ENCODE results near the gene CUBN. TPM values are rescaled to one million over a fixed set of nuclear protein-coding genes. Genes with fewer than 3 reads are reported as not detected.

CUBN gene
- total RNA-seq, 1 experiment from 2014 or later, result 4.6 TPM

DNA sequence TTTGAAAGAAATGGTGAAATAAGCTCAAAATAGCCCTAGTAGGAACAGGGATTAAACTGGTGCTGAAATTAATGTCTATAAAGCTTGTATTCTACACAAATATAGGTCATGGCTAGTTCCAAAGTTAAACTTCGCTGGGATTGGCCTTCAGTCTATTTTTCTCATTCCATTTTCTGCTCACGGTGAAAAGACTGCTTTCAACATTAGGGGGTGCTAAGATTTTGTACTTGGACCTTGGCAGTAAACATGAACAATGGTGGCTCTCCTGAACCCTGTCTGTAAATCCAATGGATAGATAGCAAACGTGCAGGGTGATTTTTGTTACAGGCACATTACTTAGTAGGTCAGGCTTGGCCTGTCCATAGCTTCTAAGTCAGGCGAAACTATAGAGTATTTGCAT, 276.4 kb downstream of the CUBN start:
- CTCF ChIA-PET, result interaction anchor here (0.9 kb wide), 1 partner anchor 559 kb away, joined by 3 read pairs; no protein-coding TSS in a partner anchor
- no peaks in the 10 kb centered on the region for H3K4me1 ChIP-seq
- POLR2A ChIA-PET, result no interaction called here
- peak in 1 of 2 experiments; percentile 12 for DNase-seq
- intact Hi-C loops (cut with micrococcal nuclease; ENCODE audit: unreplicated experiment), result loop anchor here (5.0 kb wide), 1 partner anchor 329 kb away; no protein-coding TSS in a partner anchor
- no peak overlapping the region for H3K27ac Mint-ChIP-seq (ENCODE audit: unreplicated experiment)
- no TSS peak for BruUV-seq (replicated peaks)
- no peaks in the 10 kb centered on the region for H3K9me3 ChIP-seq
- TF ChIP-seq, protein P1, sequence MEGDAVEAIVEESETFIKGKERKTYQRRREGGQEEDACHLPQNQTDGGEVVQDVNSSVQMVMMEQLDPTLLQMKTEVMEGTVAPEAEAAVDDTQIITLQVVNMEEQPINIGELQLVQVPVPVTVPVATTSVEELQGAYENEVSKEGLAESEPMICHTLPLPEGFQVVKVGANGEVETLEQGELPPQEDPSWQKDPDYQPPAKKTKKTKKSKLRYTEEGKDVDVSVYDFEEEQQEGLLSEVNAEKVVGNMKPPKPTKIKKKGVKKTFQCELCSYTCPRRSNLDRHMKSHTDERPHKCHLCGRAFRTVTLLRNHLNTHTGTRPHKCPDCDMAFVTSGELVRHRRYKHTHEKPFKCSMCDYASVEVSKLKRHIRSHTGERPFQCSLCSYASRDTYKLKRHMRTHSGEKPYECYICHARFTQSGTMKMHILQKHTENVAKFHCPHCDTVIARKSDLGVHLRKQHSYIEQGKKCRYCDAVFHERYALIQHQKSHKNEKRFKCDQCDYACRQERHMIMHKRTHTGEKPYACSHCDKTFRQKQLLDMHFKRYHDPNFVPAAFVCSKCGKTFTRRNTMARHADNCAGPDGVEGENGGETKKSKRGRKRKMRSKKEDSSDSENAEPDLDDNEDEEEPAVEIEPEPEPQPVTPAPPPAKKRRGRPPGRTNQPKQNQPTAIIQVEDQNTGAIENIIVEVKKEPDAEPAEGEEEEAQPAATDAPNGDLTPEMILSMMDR (IDR thresholded peaks at IDR 0.05; ENCODE audit: insufficient read depth in 1 of 2, low read depth in 1 of 2, low read length in 1 of 2, severe bottlenecking in 1 of 2, unreplicated experiment in 1 of 2), result peak in 1 of 2 experiments; percentile 16
- no peaks in the 10 kb centered on the region for H3K36me3 ChIP-seq (ENCODE audit: control insufficient read depth, insufficient read depth, low read length)
- no peaks in the 10 kb centered on the region for H3K36me3 Mint-ChIP-seq (ENCODE audit: insufficient read depth, unreplicated experiment)
- H3K4me3 Mint-ChIP-seq (ENCODE audit: unreplicated experiment), result no peak overlapping the region
- H3K27me3 ChIP-seq (replicated peaks; ENCODE audit: control insufficient read depth, insufficient read depth, low read length), result no peaks in the 10 kb centered on the region
- no peaks in the 10 kb centered on the region for H3K9me3 Mint-ChIP-seq (ENCODE audit: unreplicated experiment)
- H3K27me3 Mint-ChIP-seq (ENCODE audit: insufficient read depth, unreplicated experiment), result peaks cover 19% of the 10 kb centered on the region
- no peak overlapping the region for H3K4me3 ChIP-seq (ENCODE audit: low read depth, low read length)
- peaks cover 6% of the 10 kb centered on the region for H3K4me1 Mint-ChIP-seq (ENCODE audit: low read depth, unreplicated experiment)

DNA sequence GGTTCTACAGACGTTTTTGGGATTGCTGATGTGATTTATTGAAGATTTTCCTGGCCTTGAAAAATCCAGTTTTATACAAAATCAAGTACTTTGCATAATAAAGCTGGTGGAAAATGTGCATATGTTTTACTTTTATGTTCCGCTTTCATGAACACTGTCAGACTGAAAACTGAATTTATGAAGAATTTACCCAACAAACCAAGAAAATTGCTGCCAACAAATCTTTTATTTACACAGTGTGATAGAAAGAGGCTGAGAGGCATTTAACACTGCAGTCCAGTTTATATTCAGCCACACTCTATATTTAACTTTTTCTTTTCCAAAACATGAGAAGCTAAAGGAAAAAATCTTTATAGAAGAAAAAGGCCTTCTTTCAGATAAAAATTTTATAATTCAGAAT, 277.0 kb downstream of the CUBN start:
- Histone ChIP-seq H3K27me3 (replicated peaks; ENCODE audit: control insufficient read depth, insufficient read depth, low read length) (no peaks in the 10 kb centered on the region), H3K4me3 (ENCODE audit: low read depth, low read length) (no peak overlapping the region), H3K36me3 (ENCODE audit: control insufficient read depth, insufficient read depth, low read length) (no peaks in the 10 kb centered on the region), H3K4me1 (no peaks in the 10 kb centered on the region), H3K9me3 (no peaks in the 10 kb centered on the region)
- H3K27ac Mint-ChIP-seq (ENCODE audit: unreplicated experiment), result no peak overlapping the region
- POLR2A ChIA-PET, result no interaction called here
- DNase-seq, result no peak
- CTCF ChIA-PET, result interaction anchor here (0.9 kb wide), 1 partner anchor 560 kb away, joined by 3 read pairs; no protein-coding TSS in a partner anchor
- H3K4me3 Mint-ChIP-seq (ENCODE audit: unreplicated experiment), result no peak overlapping the region
- intact Hi-C loops (cut with micrococcal nuclease; ENCODE audit: unreplicated experiment), result loop anchor here (5.0 kb wide), 1 partner anchor 330 kb away; no protein-coding TSS in a partner anchor
- BruUV-seq (replicated peaks), result no TSS peak
- TF ChIP-seq, protein P1 (IDR thresholded peaks at IDR 0.05; ENCODE audit: insufficient read depth in 1 of 2, low read depth in 1 of 2, low read length in 1 of 2, severe bottlenecking in 1 of 2, unreplicated experiment in 1 of 2), result no peak
- no peaks in the 10 kb centered on the region for H3K9me3 Mint-ChIP-seq (ENCODE audit: unreplicated experiment)
- peaks cover 6% of the 10 kb centered on the region for H3K4me1 Mint-ChIP-seq (ENCODE audit: low read depth, unreplicated experiment)
- no peaks in the 10 kb centered on the region for H3K36me3 Mint-ChIP-seq (ENCODE audit: insufficient read depth, unreplicated experiment)
- peaks cover 19% of the 10 kb centered on the region for H3K27me3 Mint-ChIP-seq (ENCODE audit: insufficient read depth, unreplicated experiment)

DNA sequence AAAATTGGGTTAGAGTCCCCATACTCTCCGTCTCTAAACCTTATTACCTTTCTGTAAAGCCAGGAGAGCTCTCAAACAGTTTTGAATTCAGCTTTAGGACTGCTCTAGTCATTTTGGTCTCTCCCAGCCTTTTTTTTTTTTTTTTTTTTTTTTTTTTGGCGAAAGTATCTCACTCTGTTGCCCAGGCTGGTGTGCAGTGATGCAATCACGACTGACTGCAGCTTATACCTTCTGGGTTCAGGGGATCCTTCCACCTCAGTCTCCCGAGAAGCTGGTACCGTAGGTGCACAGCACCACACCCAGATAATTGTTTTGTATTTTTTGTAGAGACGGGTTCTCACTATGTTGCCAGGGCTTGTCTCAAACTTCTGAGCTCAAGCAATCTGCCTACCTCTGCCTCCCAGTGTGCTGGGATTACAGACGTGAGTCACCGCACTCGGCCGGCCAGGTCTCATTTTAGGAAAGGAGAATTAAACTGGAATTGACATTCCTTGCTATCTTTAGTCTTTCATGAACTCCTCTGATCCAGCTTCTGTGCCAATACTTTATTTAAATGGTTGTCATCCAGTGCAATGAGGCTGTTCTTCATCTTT, 281.0 kb downstream of the CUBN start:
- ChIA-PET CTCF (no interaction called here), POLR2A (no interaction called here)
- H3K4me3 Mint-ChIP-seq (ENCODE audit: unreplicated experiment), result no peak overlapping the region
- no peaks in the 10 kb centered on the region for H3K4me1 ChIP-seq
- no peaks in the 10 kb centered on the region for H3K4me1 Mint-ChIP-seq (ENCODE audit: low read depth, unreplicated experiment)
- intact Hi-C loops (cut with micrococcal nuclease; ENCODE audit: unreplicated experiment), result no loop called here
- no peak overlapping the region for H3K27ac Mint-ChIP-seq (ENCODE audit: unreplicated experiment)
- BruUV-seq (replicated peaks), result no TSS peak
- H3K27me3 ChIP-seq (replicated peaks; ENCODE audit: control insufficient read depth, insufficient read depth, low read length), result no peaks in the 10 kb centered on the region; the same call in 1 of the 2 replicates
- H3K9me3 ChIP-seq, result no peaks in the 10 kb centered on the region
- DNase-seq, result no peak
- H3K9me3 Mint-ChIP-seq (ENCODE audit: unreplicated experiment), result no peaks in the 10 kb centered on the region
- H3K36me3 ChIP-seq (ENCODE audit: control insufficient read depth, insufficient read depth, low read length), result no peaks in the 10 kb centered on the region
- H3K36me3 Mint-ChIP-seq (ENCODE audit: insufficient read depth, unreplicated experiment), result no peaks in the 10 kb centered on the region
- H3K27me3 Mint-ChIP-seq (ENCODE audit: insufficient read depth, unreplicated experiment), result peaks cover 14% of the 10 kb centered on the region
- TF ChIP-seq, protein P1 (IDR thresholded peaks at IDR 0.05; ENCODE audit: insufficient read depth in 1 of 2, low read depth in 1 of 2, low read length in 1 of 2, severe bottlenecking in 1 of 2, unreplicated experiment in 1 of 2), result no peak
- no peak overlapping the region for H3K4me3 ChIP-seq (ENCODE audit: low read depth, low read length)

All from Caco-2 (cell line).